Trophoblast cell (in vitro differentiated cells and primary cell): Measurements from ENCODE around the gene PRSS21.

Experiments
- DNase-seq, 2 donors: peaks; one replicate each; pipeline ENCODE4 v3.0.0-alpha.2; 2016
- H2AFZ ChIP-seq: 2 replicates; pipeline ENCODE4 v1.6.1; 2013; ENCODE audit warnings: low read length, moderate library complexity, mild to moderate bottlenecking; ENCODE audit not compliant: insufficient read depth, poor library complexity
- H2AK5ac ChIP-seq: 2 replicates; pipeline ENCODE4 v1.6.1; 2013; ENCODE audit warnings: mild to moderate bottlenecking, low read length
- H2BK120ac ChIP-seq: 2 replicates; pipeline ENCODE4 v1.6.1; 2013; ENCODE audit warnings: low read length, mild to moderate bottlenecking, moderate library complexity; ENCODE audit not compliant: insufficient read depth, poor library complexity
- H2BK12ac ChIP-seq: 2 replicates; pipeline ENCODE4 v1.6.1; 2013; ENCODE audit warnings: mild to moderate bottlenecking, low read length, moderate library complexity
- H2BK5ac ChIP-seq: 2 replicates; pipeline ENCODE4 v1.6.1; 2013; ENCODE audit warnings: low read length, low read depth, moderate library complexity, mild to moderate bottlenecking; ENCODE audit not compliant: poor library complexity
- H3K14ac ChIP-seq: 2 replicates; pipeline ENCODE4 v1.6.1; 2013; ENCODE audit warnings: mild to moderate bottlenecking, low read length
- H3K18ac ChIP-seq: 2 replicates; pipeline ENCODE4 v1.6.1; 2013; ENCODE audit warnings: mild to moderate bottlenecking, low read length
- H3K23ac ChIP-seq: 2 replicates; pipeline ENCODE4 v1.6.1; 2013; ENCODE audit warnings: low read length
- H3K27ac ChIP-seq: 2 replicates; pipeline ENCODE4 v1.5.1; 2013; ENCODE audit warnings: low read depth, mild to moderate bottlenecking, inconsistent platforms, low read length, moderate library complexity
- H3K27me3 ChIP-seq: 2 replicates; pipeline ENCODE4 v1.6.1; 2013; ENCODE audit warnings: inconsistent platforms, mild to moderate bottlenecking, low read length, moderate library complexity; ENCODE audit not compliant: insufficient read depth
- H3K36me3 ChIP-seq, 2 experiments: 1 replicate in 1 of 2; 2 replicates in 1 of 2; pipeline ENCODE4 v1.6.1; 2013; ENCODE audit warnings: low read length in 2 of 2, mild to moderate bottlenecking in 2 of 2, moderate library complexity in 1 of 2; ENCODE audit not compliant: insufficient read depth in 2 of 2, control insufficient read depth in 1 of 2
- H3K4ac ChIP-seq: 2 replicates; pipeline ENCODE4 v1.6.1; 2013; ENCODE audit warnings: low read depth, mild to moderate bottlenecking, low read length, moderate library complexity
- H3K4me1 ChIP-seq, 2 experiments: 1 replicate in 1 of 2; 2 replicates in 1 of 2; pipeline ENCODE4 v1.6.1; 2013; ENCODE audit warnings: low read length in 2 of 2, mild to moderate bottlenecking in 2 of 2, moderate library complexity in 1 of 2; ENCODE audit not compliant: insufficient read depth in 2 of 2, control insufficient read depth in 1 of 2
- H3K4me2 ChIP-seq: 2 replicates; pipeline ENCODE4 v1.6.1; 2013; ENCODE audit warnings: inconsistent platforms, mild to moderate bottlenecking, low read length, moderate library complexity
- H3K4me3 ChIP-seq: 2 replicates; pipeline ENCODE4 v1.5.1; 2013; ENCODE audit warnings: mild to moderate bottlenecking, low read depth, low read length, inconsistent platforms
- H3K79me1 ChIP-seq: one replicate; pipeline ENCODE4 v1.6.1; 2013; ENCODE audit warnings: low read length
- H3K79me2 ChIP-seq: 2 replicates; pipeline ENCODE4 v1.6.1; 2013; ENCODE audit warnings: low read length, mild to moderate bottlenecking; ENCODE audit not compliant: control insufficient read depth, insufficient read depth, poor library complexity
- H3K9ac ChIP-seq: 2 replicates; pipeline ENCODE4 v1.6.1; 2013; ENCODE audit warnings: mild to moderate bottlenecking, low read length
- H3K9me3 ChIP-seq: 2 replicates; pipeline ENCODE4 v1.6.1; 2013; ENCODE audit warnings: low read depth, mild to moderate bottlenecking, control low read depth, inconsistent platforms, low read length; ENCODE audit not compliant: insufficient read depth
- H4K12ac ChIP-seq: 2 replicates; pipeline ENCODE4 v1.6.1; 2013; ENCODE audit warnings: low read depth, mild to moderate bottlenecking, low read length, moderate library complexity
- H4K8ac ChIP-seq: 2 replicates; pipeline ENCODE4 v1.6.1; 2013; ENCODE audit warnings: low read depth, mild to moderate bottlenecking, low read length, moderate library complexity
- H4K91ac ChIP-seq: one replicate; pipeline ENCODE4 v1.6.1; 2013; ENCODE audit warnings: low read depth, mild to moderate bottlenecking, low read length, moderate library complexity
- WGBS: extraction: QIAGEN DNeasy Blood & Tissue Kit; methylation state at CpG from one replicate; pipeline ENCODE4 v1.1.7; 2013; ENCODE audit warnings: missing lambda C conversion rate; ENCODE audit not compliant: insufficient read length, insufficient coverage; ENCODE audit errors: extremely low coverage; 5-methylcytosine and 5-hydroxymethylcytosine counted together

The PRSS21 gene

DNA sequence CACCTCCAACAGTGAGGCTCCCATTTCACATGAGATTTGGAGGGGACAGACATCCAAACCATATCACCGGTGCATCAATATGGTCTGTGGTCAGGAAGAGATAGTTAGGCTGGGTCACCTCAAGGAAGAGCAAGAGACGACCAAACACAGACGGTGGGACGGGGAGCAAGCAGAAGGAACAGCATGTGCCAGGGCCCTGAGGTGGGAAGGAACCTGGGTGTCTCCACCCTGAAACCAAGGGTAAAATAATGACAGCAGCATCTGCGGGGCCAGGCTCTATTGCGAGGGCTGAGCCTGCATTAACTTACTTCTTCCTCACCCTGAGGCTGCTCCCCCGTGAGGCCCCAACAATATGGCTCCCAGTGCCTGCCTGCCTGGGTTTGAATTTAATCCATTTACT, 8.9 kb upstream of the PRSS21 start:
- Histone ChIP-seq H3K9me3 (peaks cover 26% of the 10 kb centered on the region), H3K79me2 (no peaks in the 10 kb centered on the region), H3K27ac (no peak overlapping the region), H3K9ac (no peak overlapping the region), H3K4me2 (no peak overlapping the region), H3K4me3 (no peak overlapping the region), H4K8ac (no peak overlapping the region), H3K27me3 (no peaks in the 10 kb centered on the region), H4K12ac (no peak overlapping the region), H3K79me1 (no peaks in the 10 kb centered on the region), H2AK5ac (no peak overlapping the region), H3K4me1 (no peaks in the 10 kb centered on the region), H3K18ac (no peak overlapping the region), H3K14ac (no peak overlapping the region), H2BK5ac (no peak overlapping the region), H2BK120ac (no peak overlapping the region), H4K91ac (no peak overlapping the region), H3K4ac (no peak overlapping the region), H3K23ac (no peak overlapping the region), H2BK12ac (no peak overlapping the region), H2AFZ (no peak overlapping the region), H3K36me3 (no peaks in the 10 kb centered on the region)
- DNase-seq: no peak
- WGBS: no CpG with 5 or more reads among the region's 7 CpGs

DNA sequence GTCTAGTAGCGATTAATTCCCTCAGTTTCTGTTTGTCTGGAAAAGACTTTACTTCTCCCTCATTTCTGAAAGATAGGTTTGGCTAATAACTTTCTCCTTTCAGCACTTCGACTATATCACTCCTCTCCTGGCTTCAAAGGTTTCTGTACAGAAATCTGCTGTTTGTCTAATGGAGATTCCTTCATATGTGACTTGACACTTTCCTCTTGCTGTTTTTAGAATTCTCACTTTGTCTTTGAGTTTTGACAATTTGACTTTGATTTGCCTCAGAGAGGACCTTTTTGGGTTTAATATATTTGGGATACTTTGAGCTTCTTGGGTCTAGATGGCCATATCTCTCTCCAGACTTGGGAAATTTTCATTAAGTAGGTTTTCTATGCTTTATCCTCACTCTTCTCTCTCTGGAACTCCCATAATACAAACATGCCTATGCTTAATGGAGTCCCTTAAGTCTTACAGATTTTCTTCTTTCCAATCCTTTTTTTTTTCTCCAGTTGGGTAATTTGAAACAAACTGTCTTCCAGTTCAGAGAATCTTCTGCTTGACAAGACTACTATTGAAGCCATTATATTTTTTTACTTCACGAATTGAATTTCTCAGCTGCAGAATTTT, 7.8 kb upstream of the PRSS21 start:
- Histone ChIP-seq H2BK120ac (no peak overlapping the region), H2AFZ (no peak overlapping the region), H3K9ac (no peak overlapping the region), H3K27ac (no peak overlapping the region), H2BK5ac (no peak overlapping the region), H4K8ac (no peak overlapping the region), H3K27me3 (no peaks in the 10 kb centered on the region), H3K18ac (no peak overlapping the region), H3K9me3 (peaks cover 22% of the 10 kb centered on the region), H4K12ac (no peak overlapping the region), H3K36me3 (no peaks in the 10 kb centered on the region), H2AK5ac (no peak overlapping the region), H3K4me3 (no peak overlapping the region), H4K91ac (no peak overlapping the region), H3K79me1 (no peaks in the 10 kb centered on the region), H3K23ac (no peak overlapping the region), H3K4ac (no peak overlapping the region), H2BK12ac (no peak overlapping the region), H3K4me1 (no peaks in the 10 kb centered on the region), H3K79me2 (no peaks in the 10 kb centered on the region), H3K4me2 (no peak overlapping the region), H3K14ac (no peak overlapping the region)
- no peak for DNase-seq
- WGBS: no CpG with 5 or more reads among the region's 3 CpGs

DNA sequence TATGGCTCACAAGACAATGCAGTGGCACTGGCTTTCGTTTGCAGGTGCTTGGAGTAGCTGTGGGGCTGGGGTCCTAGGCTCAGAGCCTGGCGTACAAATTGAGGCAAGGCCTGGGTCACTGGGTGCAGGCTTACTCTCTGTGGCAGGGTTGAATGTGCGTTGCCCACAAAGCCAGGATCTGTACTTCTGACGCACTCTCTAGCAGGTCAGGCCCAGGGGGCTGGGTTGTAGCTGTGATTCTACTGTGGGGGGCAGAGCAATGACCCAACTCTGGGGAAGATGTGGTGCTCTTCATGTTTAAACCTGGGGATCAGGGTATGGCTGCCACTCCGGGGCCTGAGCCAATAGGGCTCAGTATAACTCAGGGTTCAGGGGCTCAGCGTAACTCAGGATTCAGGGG, 6.4 kb upstream of the PRSS21 start:
- Histone ChIP-seq H3K14ac (no peak overlapping the region), H3K79me1 (no peaks in the 10 kb centered on the region), H2BK120ac (no peak overlapping the region), H2BK5ac (no peak overlapping the region), H4K8ac (no peak overlapping the region), H3K4me3 (no peak overlapping the region), H3K9me3 (peaks cover 11% of the 10 kb centered on the region), H2AFZ (no peak overlapping the region), H3K4ac (no peak overlapping the region), H3K27ac (no peak overlapping the region), H2AK5ac (no peak overlapping the region), H3K4me1 (no peaks in the 10 kb centered on the region), H4K12ac (no peak overlapping the region), H3K79me2 (no peaks in the 10 kb centered on the region), H3K4me2 (no peak overlapping the region), H3K36me3 (no peaks in the 10 kb centered on the region), H2BK12ac (no peak overlapping the region), H3K27me3 (no peaks in the 10 kb centered on the region), H3K9ac (no peak overlapping the region), H3K18ac (no peak overlapping the region), H4K91ac (no peak overlapping the region), H3K23ac (no peak overlapping the region)
- WGBS: no CpG with 5 or more reads among the region's 6 CpGs
- DNase-seq: no peak

DNA sequence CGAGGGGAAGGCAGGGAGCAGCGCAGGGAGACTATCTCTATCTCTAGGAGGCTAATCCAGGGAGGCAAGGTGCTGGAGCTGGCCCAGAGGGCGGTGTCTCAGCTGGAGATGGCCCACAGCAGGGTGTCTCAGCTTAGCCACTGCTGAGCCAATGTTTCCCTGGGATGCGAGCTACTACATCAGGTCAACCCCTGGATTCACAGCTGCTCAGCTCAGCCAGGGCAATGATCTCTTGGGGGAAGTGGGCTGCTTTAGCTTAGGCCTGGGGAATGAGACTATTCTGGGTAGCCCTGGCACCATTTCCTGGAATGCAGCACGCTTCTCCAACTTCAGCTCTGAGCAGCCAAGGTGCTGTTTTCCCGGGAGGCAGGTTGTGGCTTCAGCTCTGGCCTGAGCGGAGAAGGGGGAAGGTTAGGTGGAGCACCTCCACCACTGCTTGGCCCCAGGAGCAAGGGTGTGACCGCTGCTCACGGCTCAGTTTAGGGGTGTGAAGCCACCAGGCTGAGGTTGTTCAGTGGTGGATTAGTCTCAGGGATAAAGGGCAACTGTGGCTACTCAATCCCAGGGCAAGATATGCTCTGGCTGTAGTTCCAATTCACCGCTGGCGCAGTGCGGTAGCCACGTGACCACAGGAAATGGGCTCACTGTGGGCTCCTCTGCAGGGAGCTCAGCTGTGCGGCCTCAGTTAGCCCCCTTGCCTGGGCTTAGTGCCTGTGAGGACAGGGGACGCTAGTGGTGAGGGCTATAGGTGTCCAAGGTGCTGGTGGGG, 5.2 kb upstream of the PRSS21 start:
- Histone ChIP-seq H3K4me2 (no peak overlapping the region), H2BK12ac (no peak overlapping the region), H3K9ac (no peak overlapping the region), H3K18ac (no peak overlapping the region), H4K8ac (no peak overlapping the region), H3K4me1 (no peaks in the 10 kb centered on the region), H2BK120ac (no peak overlapping the region), H3K36me3 (no peaks in the 10 kb centered on the region), H3K79me1 (no peaks in the 10 kb centered on the region), H3K4ac (no peak overlapping the region), H4K12ac (no peak overlapping the region), H3K9me3 (peaks cover 4% of the 10 kb centered on the region), H2AFZ (no peak overlapping the region), H3K14ac (no peak overlapping the region), H3K79me2 (no peaks in the 10 kb centered on the region), H3K23ac (no peak overlapping the region), H3K27me3 (no peaks in the 10 kb centered on the region), H4K91ac (no peak overlapping the region), H2AK5ac (no peak overlapping the region), H2BK5ac (no peak overlapping the region), H3K27ac (no peak overlapping the region), H3K4me3 (no peak overlapping the region)
- WGBS: no CpG with 5 or more reads among the region's 15 CpGs
- DNase-seq: no peak
